ENCODE measurements around the gene TP53AIP1. TPM values are rescaled to one million over a fixed set of nuclear protein-coding genes. Genes with fewer than 3 reads are reported as not detected.

The TP53AIP1 gene, protein sequence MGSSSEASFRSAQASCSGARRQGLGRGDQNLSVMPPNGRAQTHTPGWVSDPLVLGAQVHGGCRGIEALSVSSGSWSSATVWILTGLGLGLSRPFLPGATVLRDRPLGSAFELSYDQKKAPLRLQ
- 0.17 TPM in 1 of 2 replicates, not detected in the other for total RNA-seq
- 0.23 TPM in 1 of 2 replicates, not detected in the other for polyA plus RNA-seq

DNA sequence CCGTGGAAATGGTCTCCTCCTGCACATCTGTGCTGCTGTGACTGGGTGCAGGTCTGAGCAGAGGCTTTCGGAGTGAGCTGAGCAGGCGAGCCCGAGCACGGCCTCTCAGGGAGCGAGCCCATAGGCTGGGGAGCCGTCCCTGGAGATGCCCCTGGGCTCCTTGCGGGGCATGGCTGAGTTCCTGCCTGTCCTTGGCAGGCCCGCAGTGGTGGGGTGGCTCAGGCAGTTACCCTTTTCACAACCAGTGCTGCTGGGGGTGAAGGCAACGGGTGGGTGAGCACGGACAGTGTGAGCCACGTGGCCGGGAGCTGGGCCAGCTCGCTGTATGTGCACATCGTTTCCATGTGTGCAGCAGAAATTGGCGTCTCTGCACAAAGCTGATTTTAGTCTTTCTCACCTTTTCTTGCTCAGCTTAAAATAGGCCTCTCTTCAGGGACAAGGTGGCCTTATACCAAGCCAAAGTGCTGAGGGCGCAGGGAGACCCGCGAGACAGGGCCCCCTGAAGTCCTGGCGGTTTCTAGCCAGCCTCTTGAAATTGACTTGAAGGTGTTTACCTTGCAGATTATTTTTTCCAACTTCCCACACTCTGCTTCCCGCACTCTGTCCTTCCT lies at the start of gene TP53AIP1:
TP53AIP1 (minus strand) TSS at position 55 of the 611 bp plus-strand sequence. CDS start 5,053 bp downstream, outside the sequence.
- Histone ChIP-seq H3K27me3 (no peaks in the 10 kb centered on the region), H4K20me1 (ENCODE audit: insufficient read depth, poor library complexity, severe bottlenecking) (no peaks in the 10 kb centered on the region), H3K4me2 (no peak within 1 kb of the TSS), H2AFZ (no peak within 1 kb of the TSS), H3K9me3 (ENCODE audit: low read depth) (no peaks in the 10 kb centered on the region), H3K4me1 (ENCODE audit: insufficient read depth) (no peaks in the 10 kb centered on the region), H3K27ac (no peak within 1 kb of the TSS), H3K79me2 (no peaks in the 10 kb centered on the region), H3K4me3 (no peak within 1 kb of the TSS), H3K36me3 (replicated peaks; ENCODE audit: insufficient read depth, low read depth) (no peaks in the 10 kb centered on the region), H3K9me2 (replicated peaks; ENCODE audit: insufficient read depth) (no peaks in the 10 kb centered on the region)
- 86% methylated on average over 21 of the region's 21 CpGs for WGBS (ENCODE audit: low lambda C conversion rate, missing lambda C conversion rate)
- DNase-seq (ENCODE audit: low spot score): no peak
- no peak for TF ChIP-seq EZH2 (IDR thresholded peaks at IDR 0.05; ENCODE audit: borderline replicate concordance)
- TF ChIP-seq, protein P1, sequence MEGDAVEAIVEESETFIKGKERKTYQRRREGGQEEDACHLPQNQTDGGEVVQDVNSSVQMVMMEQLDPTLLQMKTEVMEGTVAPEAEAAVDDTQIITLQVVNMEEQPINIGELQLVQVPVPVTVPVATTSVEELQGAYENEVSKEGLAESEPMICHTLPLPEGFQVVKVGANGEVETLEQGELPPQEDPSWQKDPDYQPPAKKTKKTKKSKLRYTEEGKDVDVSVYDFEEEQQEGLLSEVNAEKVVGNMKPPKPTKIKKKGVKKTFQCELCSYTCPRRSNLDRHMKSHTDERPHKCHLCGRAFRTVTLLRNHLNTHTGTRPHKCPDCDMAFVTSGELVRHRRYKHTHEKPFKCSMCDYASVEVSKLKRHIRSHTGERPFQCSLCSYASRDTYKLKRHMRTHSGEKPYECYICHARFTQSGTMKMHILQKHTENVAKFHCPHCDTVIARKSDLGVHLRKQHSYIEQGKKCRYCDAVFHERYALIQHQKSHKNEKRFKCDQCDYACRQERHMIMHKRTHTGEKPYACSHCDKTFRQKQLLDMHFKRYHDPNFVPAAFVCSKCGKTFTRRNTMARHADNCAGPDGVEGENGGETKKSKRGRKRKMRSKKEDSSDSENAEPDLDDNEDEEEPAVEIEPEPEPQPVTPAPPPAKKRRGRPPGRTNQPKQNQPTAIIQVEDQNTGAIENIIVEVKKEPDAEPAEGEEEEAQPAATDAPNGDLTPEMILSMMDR (IDR thresholded peaks at IDR 0.05; ENCODE audit: poor library complexity): no peak
- no peak for TF ChIP-seq EZH2phosphoT487 (IDR thresholded peaks at IDR 0.05; ENCODE audit: low read depth, severe bottlenecking, unreplicated experiment)

DNA sequence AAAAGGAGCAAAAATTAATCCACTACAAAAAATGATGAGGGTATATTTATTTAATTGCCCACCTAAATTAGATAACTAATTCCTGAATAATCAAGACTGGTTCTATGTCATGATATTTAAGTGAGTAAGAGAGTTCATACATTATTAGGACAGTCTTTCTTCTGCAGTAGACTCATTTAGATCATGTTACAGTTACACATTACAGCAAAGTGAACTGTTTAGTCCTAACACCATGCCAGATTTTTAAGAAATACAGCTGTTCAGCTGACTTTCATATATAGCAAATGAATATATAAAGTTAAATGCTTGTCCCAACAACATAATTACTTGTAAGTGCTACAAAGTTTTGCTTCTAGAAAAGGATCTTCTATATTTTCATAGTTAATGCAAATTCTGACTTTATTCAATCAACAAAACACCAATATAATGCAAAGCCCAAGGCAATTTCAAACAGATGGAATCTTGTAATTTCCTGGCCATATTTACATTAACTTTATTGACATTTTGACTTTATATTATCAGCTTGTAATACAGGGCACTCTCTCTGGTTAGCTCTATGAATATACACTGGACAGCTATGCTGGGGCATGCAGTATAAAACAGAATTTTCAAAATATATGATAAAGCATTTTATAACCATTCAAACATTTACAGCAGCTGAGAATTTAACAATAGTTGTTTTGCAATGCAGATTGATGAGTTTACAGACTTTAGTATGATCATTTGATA lies 45.7 kb upstream of the TP53AIP1 start:
- no peak for DNase-seq (ENCODE audit: low spot score)
- no peaks in the 10 kb centered on the region for H4K20me1 ChIP-seq (ENCODE audit: insufficient read depth, poor library complexity, severe bottlenecking)
- H2AFZ ChIP-seq: no peak overlapping the region
- no peaks in the 10 kb centered on the region for H3K27me3 ChIP-seq
- no peak overlapping the region for H3K27ac ChIP-seq
- no peak overlapping the region for H3K4me2 ChIP-seq
- no peaks in the 10 kb centered on the region for H3K9me2 ChIP-seq (replicated peaks; ENCODE audit: insufficient read depth)
- no peaks in the 10 kb centered on the region for H3K79me2 ChIP-seq
- TF ChIP-seq EZH2phosphoT487 (IDR thresholded peaks at IDR 0.05; ENCODE audit: low read depth, severe bottlenecking, unreplicated experiment) (no peak), EZH2 (IDR thresholded peaks at IDR 0.05; ENCODE audit: borderline replicate concordance) (no peak)
- TF ChIP-seq, protein P1 (IDR thresholded peaks at IDR 0.05; ENCODE audit: poor library complexity): no peak
- no peak overlapping the region for H3K4me3 ChIP-seq
- no peaks in the 10 kb centered on the region for H3K9me3 ChIP-seq (ENCODE audit: low read depth)
- no peaks in the 10 kb centered on the region for H3K36me3 ChIP-seq (replicated peaks; ENCODE audit: insufficient read depth, low read depth)
- H3K4me1 ChIP-seq (ENCODE audit: insufficient read depth): no peaks in the 10 kb centered on the region

- no peaks in the 10 kb centered on the region for H3K9me2 ChIP-seq (replicated peaks; ENCODE audit: insufficient read depth)
- H3K9me3 ChIP-seq (ENCODE audit: low read depth): no peaks in the 10 kb centered on the region
- no peak for TF ChIP-seq EZH2 (IDR thresholded peaks at IDR 0.05; ENCODE audit: borderline replicate concordance)
- no peak overlapping the region for H3K4me2 ChIP-seq
- H3K79me2 ChIP-seq: no peaks in the 10 kb centered on the region
- no peaks in the 10 kb centered on the region for H4K20me1 ChIP-seq (ENCODE audit: insufficient read depth, poor library complexity, severe bottlenecking)
- H3K27me3 ChIP-seq: no peaks in the 10 kb centered on the region
- WGBS (ENCODE audit: low lambda C conversion rate, missing lambda C conversion rate): 78% methylated on average over 5 of the region's 5 CpGs
- H3K4me3 ChIP-seq: no peak overlapping the region
- no peak for DNase-seq (ENCODE audit: low spot score)
- H2AFZ ChIP-seq: no peak overlapping the region
- no peaks in the 10 kb centered on the region for H3K36me3 ChIP-seq (replicated peaks; ENCODE audit: insufficient read depth, low read depth)
- H3K27ac ChIP-seq: no peak overlapping the region
- no peaks in the 10 kb centered on the region for H3K4me1 ChIP-seq (ENCODE audit: insufficient read depth)
These were observed 43.2 kb upstream of the TP53AIP1 start for GRCh38 chr11:128985880-128986279.

DNA sequence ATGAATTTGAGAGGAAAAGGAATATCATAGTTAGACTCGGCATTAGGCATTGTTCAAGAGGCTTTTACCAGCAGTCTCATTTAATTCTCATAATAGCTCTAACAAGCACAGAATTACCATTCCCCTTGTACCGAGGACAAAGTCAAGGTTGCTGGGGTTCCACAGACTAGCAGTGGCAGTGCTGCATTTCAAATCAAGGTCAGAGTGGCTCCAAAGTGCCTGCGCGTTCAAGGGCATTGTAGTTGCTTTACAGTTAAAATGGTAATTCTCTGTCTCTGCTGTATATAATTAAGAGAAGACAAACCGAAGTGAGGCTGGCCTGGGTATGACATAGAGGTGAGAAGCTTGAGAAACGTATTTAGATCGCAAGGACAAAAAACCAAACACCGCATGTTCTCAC lies 40.4 kb upstream of the TP53AIP1 start:
- H3K27ac ChIP-seq: no peak overlapping the region
- DNase-seq (ENCODE audit: low spot score): no peak
- 98% methylated on average over 8 of the region's 8 CpGs for WGBS (ENCODE audit: low lambda C conversion rate, missing lambda C conversion rate)
- H3K9me2 ChIP-seq (replicated peaks; ENCODE audit: insufficient read depth): no peaks in the 10 kb centered on the region
- no peaks in the 10 kb centered on the region for H3K27me3 ChIP-seq
- no peaks in the 10 kb centered on the region for H4K20me1 ChIP-seq (ENCODE audit: insufficient read depth, poor library complexity, severe bottlenecking)
- H3K36me3 ChIP-seq (replicated peaks; ENCODE audit: insufficient read depth, low read depth): peaks cover 3% of the 10 kb centered on the region
- H3K4me3 ChIP-seq: no peak overlapping the region
- H3K79me2 ChIP-seq: no peaks in the 10 kb centered on the region
- H2AFZ ChIP-seq: no peak overlapping the region
- H3K4me1 ChIP-seq (ENCODE audit: insufficient read depth): no peaks in the 10 kb centered on the region
- no peaks in the 10 kb centered on the region for H3K9me3 ChIP-seq (ENCODE audit: low read depth)
- TF ChIP-seq EZH2 (IDR thresholded peaks at IDR 0.05; ENCODE audit: borderline replicate concordance): no peak
- no peak for TF ChIP-seq EZH2phosphoT487 (IDR thresholded peaks at IDR 0.05; ENCODE audit: low read depth, severe bottlenecking, unreplicated experiment)
- TF ChIP-seq, protein P1 (IDR thresholded peaks at IDR 0.05; ENCODE audit: poor library complexity): no peak
- no peak overlapping the region for H3K4me2 ChIP-seq

Data from hepatocyte (in vitro differentiated cells).